Lung microvascular endothelial cell (primary cell): ENCODE data around the gene TMEM87B. TPM values are rescaled to one million over a fixed set of nuclear protein-coding genes. Genes with fewer than 3 reads are reported as not detected.

Experiments
- DNase-seq, 2 donors: peaks; one replicate each; pipeline versions ENCODE4 v3.0.0 to v3.0.0-alpha.2; 2010; ENCODE audit warnings: low read depth in 2 of 2
- total RNA-seq: library from RNA; depleted of rRNA; stranded (reverse); fragments of >200 nt; gene quantifications from 2 replicates; pipeline ENCODE4 v1.2.1, GENCODE V29; 2014

Gene TMEM87B
- total RNA-seq, 1 donor from 2014 or later = 32.3 TPM

DNA sequence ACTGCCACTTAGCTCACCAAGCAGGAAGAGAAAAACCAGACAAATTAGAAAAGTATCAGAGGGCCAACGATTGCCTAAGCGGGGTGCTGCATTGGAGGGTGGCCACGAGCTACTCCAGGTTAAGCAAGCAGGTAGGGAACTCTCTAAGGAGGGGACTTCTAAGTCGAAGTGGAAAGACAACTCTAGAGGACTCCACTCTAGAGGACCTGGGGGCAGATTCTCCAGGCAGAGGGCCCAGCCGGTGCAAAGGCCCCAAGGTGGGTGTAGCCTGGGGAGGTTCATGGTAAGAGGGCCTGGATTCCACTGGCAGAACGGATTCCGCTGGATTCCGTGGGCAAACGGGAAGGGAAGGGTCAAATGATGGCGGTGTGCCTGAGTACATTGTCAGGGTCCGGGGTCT is 95.8 kb downstream of the TMEM87B start:
- DNase-seq = no peak

- no peak for DNase-seq
Measured at GRCh38 chr2:112151271-112151670, 96.2 kb downstream of the TMEM87B start.

DNA sequence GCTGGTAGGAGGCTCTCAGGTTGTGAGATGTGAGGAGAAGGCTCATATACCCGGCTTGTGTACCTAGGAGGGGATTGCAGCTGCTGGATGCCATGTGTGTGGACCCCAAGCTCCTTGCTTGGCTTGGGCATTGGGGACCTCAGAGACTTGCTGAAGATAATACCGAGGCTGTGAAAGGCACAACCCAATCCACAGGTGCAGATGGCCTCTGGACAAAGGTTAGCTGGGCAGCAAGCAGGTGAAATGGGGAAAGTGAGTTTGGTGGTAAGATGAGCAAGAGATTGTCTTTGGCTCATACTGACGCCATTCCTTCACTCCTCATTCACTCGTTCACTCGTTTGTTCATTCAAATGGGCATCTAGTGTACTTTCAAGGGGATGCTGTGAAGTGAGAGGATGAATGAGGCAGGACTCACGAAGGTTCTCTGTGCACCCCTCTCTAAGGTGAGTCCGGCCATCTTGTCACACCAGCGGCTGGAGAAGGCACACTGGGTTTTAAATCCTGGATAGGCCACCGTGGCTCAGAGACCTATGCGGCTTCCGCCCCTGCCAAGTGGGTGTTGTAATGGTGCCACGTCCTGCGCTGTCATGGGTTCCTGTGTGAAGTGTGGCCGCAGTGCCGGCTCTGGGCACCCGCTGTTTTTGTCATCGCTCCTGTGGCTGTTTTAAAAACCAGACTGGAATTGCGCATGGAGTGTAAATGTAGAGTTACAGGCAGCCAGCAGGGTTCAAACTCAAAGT is 96.8 kb downstream of the TMEM87B start:
- DNase-seq = no peak

DNA sequence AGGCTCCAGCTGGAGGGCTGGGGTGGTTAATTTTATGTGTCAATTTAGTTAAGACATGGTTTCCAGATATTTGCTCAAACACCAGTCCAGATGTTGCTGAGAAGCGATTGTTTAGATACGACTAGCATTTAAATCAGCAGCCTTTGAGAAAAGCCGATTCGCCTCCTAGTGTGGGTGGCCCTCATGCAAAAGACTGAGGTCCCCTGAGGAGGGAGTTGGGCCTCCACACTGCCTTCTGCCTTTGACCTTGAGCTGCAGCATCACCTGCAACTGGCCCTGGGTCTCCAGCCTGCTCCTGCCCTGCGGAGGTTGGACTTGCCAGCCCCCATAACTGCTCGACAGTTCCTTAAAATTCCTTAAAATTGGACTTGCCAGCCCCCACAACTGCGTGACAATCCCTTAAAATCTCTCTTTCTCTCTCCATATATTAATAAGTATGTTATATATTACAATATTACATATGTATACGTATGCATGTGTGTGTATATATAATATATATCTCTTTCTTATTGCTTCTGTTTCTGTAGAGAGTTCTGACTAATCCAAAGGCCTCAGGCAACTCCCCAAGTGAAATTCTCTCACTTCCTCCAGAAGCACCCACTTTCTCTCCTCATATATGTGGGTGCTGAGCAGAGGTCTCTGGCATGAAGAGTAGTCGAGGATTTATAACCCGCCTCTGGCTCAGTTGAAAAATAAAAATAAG is 97.6 kb downstream of the TMEM87B start:
- DNase-seq = no peak

GRCh38 chr2:112153179-112153490 is 98.1 kb downstream of the TMEM87B start:
- DNase-seq = no peak

DNA sequence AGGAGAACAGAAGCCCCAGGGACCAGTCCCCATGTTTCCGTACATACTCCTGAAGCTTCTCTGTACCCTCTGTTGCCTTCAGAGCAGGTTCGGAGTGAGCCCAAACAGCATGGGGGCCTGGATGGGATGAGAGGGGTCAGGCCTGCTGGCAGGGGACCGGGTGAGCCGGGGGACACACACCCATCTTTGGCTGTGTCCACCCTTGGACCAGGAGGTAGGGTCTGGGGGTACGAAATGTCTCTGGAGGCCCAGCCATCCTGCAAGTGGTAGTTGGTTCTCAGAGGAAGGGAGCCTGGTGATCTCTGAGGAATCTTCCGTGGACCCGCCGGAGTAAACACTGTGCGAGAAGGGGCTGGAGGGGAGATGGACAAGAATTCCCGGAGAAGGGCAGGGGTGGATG is 98.4 kb downstream of the TMEM87B start:
- no peak for DNase-seq

- DNase-seq = no peak
Measured at GRCh38 chr2:112154246-112155117, 99.4 kb downstream of the TMEM87B start.

DNA sequence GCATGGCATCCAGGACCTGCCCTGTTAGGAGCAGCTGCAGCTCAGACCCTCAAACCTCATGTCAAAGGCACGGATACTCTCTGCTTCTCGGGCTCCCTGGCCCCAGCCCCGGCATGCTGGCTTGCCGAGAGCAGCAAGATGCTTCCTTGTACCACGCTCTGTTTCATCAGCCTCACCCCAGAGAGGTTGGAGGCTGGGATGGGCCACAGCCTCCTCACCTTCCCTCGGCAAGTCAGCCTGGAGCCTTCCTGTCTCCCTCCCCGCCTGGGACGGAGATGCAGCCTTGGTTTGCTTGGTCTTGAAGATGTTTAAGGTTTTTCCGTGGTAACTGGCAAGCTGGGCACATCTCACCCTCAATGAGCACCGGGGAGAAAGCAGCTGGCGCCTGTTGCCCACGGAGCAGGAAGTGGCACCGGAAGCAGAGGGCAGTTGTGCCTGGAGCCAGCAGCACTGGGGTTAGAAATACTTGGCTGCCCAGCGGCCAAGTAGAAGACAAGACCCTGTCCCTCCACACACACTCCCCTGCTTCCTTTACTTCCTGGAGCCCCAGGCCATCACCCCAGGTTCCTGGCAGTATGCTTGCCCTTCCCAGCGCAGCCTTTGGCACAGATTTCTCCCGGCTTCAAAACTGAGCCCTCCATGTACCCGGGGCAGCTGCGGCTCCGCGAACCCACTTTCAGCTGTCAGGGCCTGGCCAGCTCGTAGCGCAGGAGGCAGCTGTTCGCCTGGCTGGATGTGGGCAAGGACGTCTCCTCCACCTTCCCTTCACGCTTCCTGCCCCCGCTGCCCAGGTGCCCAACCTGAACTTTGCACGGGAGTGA is 100.5 kb downstream of the TMEM87B start:
- peak in 1 of 2 donors; percentile 22 for DNase-seq

DNA sequence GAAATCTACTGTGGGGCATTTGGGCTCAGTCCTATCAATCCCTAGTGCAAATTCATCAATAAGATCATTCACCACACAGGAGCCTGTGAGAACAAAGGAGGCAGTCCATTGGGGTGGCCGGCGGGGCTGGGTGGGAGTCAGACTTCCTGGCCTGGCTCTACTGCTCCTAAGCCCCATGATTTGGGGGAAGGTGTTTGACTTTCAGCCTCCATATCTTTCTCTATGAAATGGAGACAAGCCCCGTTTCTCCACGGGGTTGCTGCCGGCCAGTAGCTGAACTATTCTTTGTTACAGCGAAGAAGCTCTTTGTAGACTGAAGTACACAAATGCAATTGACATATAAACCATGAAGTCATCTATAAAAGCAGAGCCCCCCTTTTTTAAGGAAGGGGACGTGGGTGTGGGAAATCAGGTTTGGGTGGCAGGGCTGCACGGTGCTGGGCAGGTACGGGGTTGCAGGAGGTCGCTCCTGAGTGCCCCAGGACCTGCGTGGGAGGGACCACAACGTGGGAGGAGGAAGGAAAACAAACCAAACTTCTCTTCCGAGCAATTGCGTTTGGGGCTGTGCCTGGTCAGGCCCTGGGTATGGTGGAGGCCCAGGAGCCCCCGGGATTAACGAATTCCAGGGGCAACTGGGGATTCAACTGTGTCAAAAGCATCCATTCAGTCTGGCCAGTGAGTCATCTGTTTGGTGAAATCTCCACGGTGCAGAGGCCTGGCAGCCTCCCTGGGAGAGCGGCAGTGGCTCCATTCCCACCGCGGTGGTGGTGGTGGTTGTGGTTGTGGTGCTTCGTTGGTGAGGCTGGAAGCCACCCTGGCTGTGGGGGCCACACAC is 101.3 kb downstream of the TMEM87B start:
- peak in 1 of 2 donors; percentile 36 for DNase-seq

- no peak for DNase-seq
Measured at GRCh38 chr2:112157472-112157871, 102.4 kb downstream of the TMEM87B start.

GRCh38 chr2:112159454-112159921 is 104.4 kb downstream of the TMEM87B start:
- no peak for DNase-seq

GRCh38 chr2:112160283-112161250 is 105.5 kb downstream of the TMEM87B start:
- no peak for DNase-seq

DNA sequence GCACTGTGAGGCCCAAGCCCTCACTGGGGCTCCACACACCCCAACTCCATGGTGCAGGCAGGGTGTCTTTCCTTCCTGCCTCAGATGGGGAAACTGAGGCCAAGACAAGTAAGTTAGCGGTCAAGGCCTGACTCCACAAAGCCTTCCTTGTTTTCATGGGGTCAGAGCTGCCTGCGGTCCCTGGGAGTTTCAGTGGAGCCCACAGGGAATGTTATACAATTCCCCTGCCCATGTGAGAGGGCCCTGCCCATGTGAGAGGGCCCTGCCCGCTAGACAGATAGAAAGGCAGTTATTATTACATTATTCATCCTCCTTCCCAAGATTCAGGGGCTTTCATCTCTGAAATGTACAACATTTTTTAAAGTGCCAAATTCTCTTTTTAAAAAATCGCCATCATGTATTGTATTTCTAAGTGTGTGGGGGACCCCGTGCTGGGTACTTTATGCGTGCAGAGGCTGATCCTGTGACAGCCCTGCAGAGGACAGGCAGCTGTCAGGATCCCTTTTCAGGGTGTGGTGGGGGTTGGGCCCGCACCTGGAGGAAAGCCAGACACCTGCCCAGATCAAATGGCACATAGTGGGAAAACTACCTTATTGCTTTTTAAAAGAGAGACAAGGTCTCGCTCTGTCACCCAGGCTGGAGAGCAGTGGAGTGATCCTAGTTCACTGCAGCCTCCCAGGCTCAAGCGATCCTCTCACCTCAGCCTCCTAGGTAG is 106.5 kb downstream of the TMEM87B start:
- no peak for DNase-seq

DNA sequence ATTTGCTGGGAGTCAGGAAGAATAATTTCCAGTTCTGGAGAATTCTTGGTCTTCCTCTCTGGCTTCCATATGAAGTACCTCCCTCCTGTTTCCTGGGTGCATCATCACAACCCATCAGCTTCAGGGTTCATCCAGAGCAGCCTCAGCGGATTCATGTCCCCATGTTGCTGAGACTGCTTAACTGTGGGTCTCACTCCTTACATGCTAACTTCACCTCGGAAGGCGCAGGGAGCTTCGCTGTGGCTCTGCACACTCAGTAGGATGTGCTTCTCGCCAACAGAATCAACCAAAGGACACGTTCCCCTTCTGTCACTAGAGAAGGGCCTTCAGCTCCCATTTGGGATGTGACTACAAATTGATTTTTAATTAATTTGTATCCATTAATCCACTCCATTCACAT is 107.3 kb downstream of the TMEM87B start:
- DNase-seq = no peak

- DNase-seq = no peak
Measured at GRCh38 chr2:112162956-112163355, 107.9 kb downstream of the TMEM87B start.

DNA sequence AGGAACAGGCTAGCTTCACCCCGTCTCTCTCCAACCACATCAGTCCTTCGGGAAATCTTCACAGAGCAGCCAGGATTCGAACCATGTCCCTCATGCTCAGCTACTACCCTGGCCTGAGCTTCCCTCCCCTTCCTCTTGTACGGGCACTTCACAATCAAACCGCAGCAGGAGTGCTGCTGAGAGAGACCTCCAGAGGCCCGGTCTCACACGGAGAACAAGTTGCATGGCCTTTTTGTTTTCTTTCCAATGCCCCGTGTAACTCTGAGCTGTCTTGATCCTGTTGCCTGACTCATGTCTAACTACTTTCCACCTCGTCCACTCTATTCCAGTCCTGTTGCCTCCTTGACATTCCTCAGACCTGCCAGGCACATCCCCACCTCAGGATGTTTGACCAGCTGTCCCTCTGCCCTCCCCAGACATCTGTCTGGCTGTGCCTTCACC is 108.5 kb downstream of the TMEM87B start:
- DNase-seq = no peak

DNA sequence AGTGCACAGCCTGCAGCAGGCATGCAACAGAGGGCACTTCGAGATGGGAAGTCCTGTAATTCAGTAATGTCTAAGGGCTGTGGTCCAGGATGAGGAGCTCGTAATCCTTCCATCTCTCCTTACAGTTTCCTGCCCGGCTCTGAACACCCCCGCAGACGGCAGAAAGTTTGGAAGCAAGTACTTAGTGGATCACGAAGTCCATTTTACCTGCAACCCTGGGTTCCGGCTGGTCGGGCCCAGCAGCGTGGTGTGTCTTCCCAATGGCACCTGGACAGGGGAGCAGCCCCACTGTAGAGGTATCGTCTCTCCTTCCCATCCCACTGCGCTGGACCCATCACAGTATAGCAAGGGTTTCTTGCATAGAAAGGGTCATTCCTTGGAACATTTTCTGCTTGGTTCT is 109.8 kb downstream of the TMEM87B start:
- no peak for DNase-seq

- no peak for DNase-seq
Measured at GRCh38 chr2:112165296-112165695, 110.2 kb downstream of the TMEM87B start.
